ENCODE results near the gene COL8A1. TPM values are rescaled to one million over a fixed set of nuclear protein-coding genes. Genes with fewer than 3 reads are reported as not detected.

Gene COL8A1
- total and polyA plus RNA-seq, 9 of the 15 experiments (the other 6 are each of a cell fraction or from before 2014, with no cell fraction given): 0.07 TPM; not detected in 8

- TF ChIP-seq RERE (CRISPR knock-in tag; IDR thresholded peaks at IDR 0.05; ENCODE audit: borderline replicate concordance) (no peak), BCLAF1 (IDR thresholded peaks at IDR 0.05; ENCODE audit: borderline replicate concordance in 1 of 2, control insufficient read depth in 1 of 2, low read depth in 2 of 2, low read length in 1 of 2) (no peak), HBP1 (CRISPR knock-in tag; IDR thresholded peaks at IDR 0.05) (no peak), MEIS2 (IDR thresholded peaks at IDR 0.05; ENCODE audit: partially characterized antibody) (peak; percentile 1), GTF2F1 (IDR thresholded peaks at IDR 0.05; ENCODE audit: low read depth, low read length) (no peak), PRMT5 (CRISPR knock-in tag; IDR thresholded peaks at IDR 0.05) (no peak), TEAD2 (tag; IDR thresholded peaks at IDR 0.05) (no peak), RFX5 (IDR thresholded peaks at IDR 0.05; ENCODE audit: low read depth, low read length) (no peak), ZNF592 (IDR thresholded peaks at IDR 0.05) (no peak), CEBPB (tag; IDR thresholded peaks at IDR 0.05) (peak; percentile 48; the same call in 1 of the 2 replicates), E2F3 (CRISPR knock-in tag; IDR thresholded peaks at IDR 0.05) (no peak), TCFL5 (CRISPR knock-in tag; conservative IDR thresholded peaks at IDR 0.05) (no peak)
These were observed 208.2 kb downstream of the COL8A1 start (continued) for GRCh38 chr3:99846477-99847160.
